Neural crest cell (in vitro differentiated cells): ENCODE measurements around the gene PHKB. TPM values are rescaled to one million over a fixed set of nuclear protein-coding genes. Genes with fewer than 3 reads are reported as not detected.

Experiments
- DNase-seq: peaks from one replicate; pipeline ENCODE4 v3.0.0; 2021; ENCODE audit warnings: low read depth, mixed read lengths, low spot score
- H3K27ac Mint-ChIP-seq: one replicate; pipeline ENCODE4 v1.8.0; 2021; ENCODE audit warnings: mild to moderate bottlenecking, mixed read lengths; ENCODE audit not compliant: unreplicated experiment
- H3K27me3 Mint-ChIP-seq: 2 replicates; pipeline ENCODE4 v1.8.0; 2021; ENCODE audit warnings: low read depth, mild to moderate bottlenecking, mixed read lengths
- H3K36me3 Mint-ChIP-seq: 2 replicates; pipeline ENCODE4 v1.8.0; 2021; ENCODE audit warnings: low read depth, mild to moderate bottlenecking, mixed read lengths
- H3K4me1 Mint-ChIP-seq: 2 replicates; pipeline ENCODE4 v1.8.0; 2021; ENCODE audit warnings: mixed read lengths
- H3K4me3 Mint-ChIP-seq: one replicate; pipeline ENCODE4 v1.8.0; 2021; ENCODE audit warnings: mild to moderate bottlenecking, mixed read lengths
- H3K9me3 Mint-ChIP-seq: 2 replicates; pipeline ENCODE4 v1.8.0; 2021; ENCODE audit warnings: mixed read lengths
- CTCF ChIP-seq: fragments of 200-600 bp; sonication (generic); conservative IDR thresholded peaks from 2 replicates; pipeline ENCODE4 v1.5.0; 2021; ENCODE audit warnings: antibody characterized with exemption, mild to moderate bottlenecking
- total RNA-seq: library from RNA; stranded (reverse); gene quantifications from 2 replicates; pipeline ENCODE4 v1.2.1, GENCODE V29; 2021

The PHKB gene
- total RNA-seq, 1 donor from 2014 or later = 61.2 TPM

- peaks cover 20% of the 10 kb centered on the region for H3K9me3 Mint-ChIP-seq
- no peak for TF ChIP-seq CTCF
- no peak overlapping the region for H3K4me3 Mint-ChIP-seq
- H3K27me3 Mint-ChIP-seq = no peaks in the 10 kb centered on the region
- H3K36me3 Mint-ChIP-seq = peaks cover 41% of the 10 kb centered on the region
- no peak for DNase-seq
- no peak overlapping the region for H3K27ac Mint-ChIP-seq
- peaks cover 10% of the 10 kb centered on the region for H3K4me1 Mint-ChIP-seq
Measured at GRCh38 chr16:47492036-47492427, 30.9 kb downstream of the PHKB start.

- no peak for TF ChIP-seq CTCF
- Mint-ChIP-seq H3K27me3 (no peaks in the 10 kb centered on the region), H3K9me3 (peaks cover 18% of the 10 kb centered on the region), H3K4me3 (no peak overlapping the region), H3K27ac (no peak overlapping the region), H3K36me3 (peaks cover 37% of the 10 kb centered on the region), H3K4me1 (peaks cover 10% of the 10 kb centered on the region)
- DNase-seq = no peak
Measured at GRCh38 chr16:47492428-47493377, 31.6 kb downstream of the PHKB start.

GRCh38 chr16:47493381-47494337 lies 32.5 kb downstream of the PHKB start:
- no peak for DNase-seq
- H3K27ac Mint-ChIP-seq = no peak overlapping the region
- H3K36me3 Mint-ChIP-seq = peaks cover 31% of the 10 kb centered on the region
- no peak for TF ChIP-seq CTCF
- H3K9me3 Mint-ChIP-seq = peaks cover 10% of the 10 kb centered on the region
- no peak overlapping the region for H3K4me3 Mint-ChIP-seq
- H3K27me3 Mint-ChIP-seq = no peaks in the 10 kb centered on the region
- peaks cover 10% of the 10 kb centered on the region for H3K4me1 Mint-ChIP-seq

- peaks cover 25% of the 10 kb centered on the region for H3K36me3 Mint-ChIP-seq
Measured at GRCh38 chr16:47499080-47499699, 38.1 kb downstream of the PHKB start.

More at GRCh38 chr16:47499080-47499699, 38.1 kb downstream of the PHKB start:
- no peak overlapping the region for H3K4me3 Mint-ChIP-seq
- H3K4me1 Mint-ChIP-seq = no peaks in the 10 kb centered on the region
- DNase-seq = no peak
- H3K27me3 Mint-ChIP-seq = no peaks in the 10 kb centered on the region
- no peak for TF ChIP-seq CTCF
- no peak overlapping the region for H3K27ac Mint-ChIP-seq
- no peaks in the 10 kb centered on the region for H3K9me3 Mint-ChIP-seq
